GM12874 (cell line): Measurements from ENCODE around the gene GON4L.

Experiments used
- CTCF ChIP-seq: IDR thresholded peaks from 2 replicates; pipeline ENCODE4 v1.5.1; 2011; ENCODE audit warnings: low read depth, mild to moderate bottlenecking, control low read depth, low read length, moderate library complexity; ENCODE audit not compliant: insufficient read depth

The GON4L gene

GRCh38 chr1:155892796-155893195 lies 35.8 kb upstream of the GON4L start:
- TF ChIP-seq CTCF: no peak

- no peak for TF ChIP-seq CTCF
These were observed 33.2 kb upstream of the GON4L start for GRCh38 chr1:155890251-155890650.

- no peak for TF ChIP-seq CTCF
These were observed 32.6 kb upstream of the GON4L start for GRCh38 chr1:155889566-155889965.

- TF ChIP-seq CTCF: no peak
These were observed 31.5 kb upstream of the GON4L start for GRCh38 chr1:155888481-155888880.

GRCh38 chr1:155884982-155885381 lies 28.0 kb upstream of the GON4L start:
- no peak for TF ChIP-seq CTCF

- TF ChIP-seq CTCF: no peak
These were observed 27.3 kb upstream of the GON4L start for GRCh38 chr1:155884031-155884960.

GRCh38 chr1:155882766-155883165 lies 25.8 kb upstream of the GON4L start:
- TF ChIP-seq CTCF: no peak
